ENCODE measurements around the gene PRSS1.

DNA sequence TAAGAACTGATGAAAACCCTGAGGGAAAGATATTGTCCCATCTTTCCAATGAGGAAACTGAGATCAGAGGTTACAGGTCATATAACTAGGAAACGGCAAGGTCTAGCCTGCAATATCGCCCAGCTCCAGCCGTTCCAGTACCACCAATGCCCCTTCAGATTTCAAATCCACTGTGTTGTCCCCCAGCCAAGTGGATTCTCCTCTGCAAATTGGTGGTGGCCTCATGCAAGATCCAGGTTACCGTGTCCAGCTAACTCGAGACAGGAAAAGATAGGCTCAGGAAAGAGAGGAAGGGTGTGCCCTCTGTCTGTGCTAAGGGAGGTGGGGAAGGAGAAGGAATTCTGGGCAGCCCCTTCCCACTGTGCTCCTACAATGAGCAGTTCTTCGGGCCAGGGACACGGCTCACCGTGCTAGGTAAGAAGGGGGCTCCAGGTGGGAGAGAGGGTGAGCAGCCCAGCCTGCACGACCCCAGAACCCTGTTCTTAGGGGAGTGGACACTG lies 46.8 kb downstream of the PRSS1 start:
- TF ChIP-seq MYC (IDR thresholded peaks at IDR 0.05; ENCODE audit: low read depth, low read length) (no peak), CTCF (IDR thresholded peaks at IDR 0.05; ENCODE audit: extremely low read depth in 1 of 2, insufficient read depth in 1 of 2, low read depth in 1 of 2, low read length in 2 of 2) (no peak), POLR2AphosphoS5 (IDR thresholded peaks at IDR 0.05; ENCODE audit: insufficient read depth, low read depth, low read length) (no peak), EZH2 (IDR thresholded peaks at IDR 0.05; ENCODE audit: borderline replicate concordance, low read depth, low read length, severe bottlenecking) (no peak), POLR2A (IDR thresholded peaks at IDR 0.05; ENCODE audit: low read depth, low read length) (no peak), GATA2 (IDR thresholded peaks at IDR 0.05; ENCODE audit: insufficient read depth, insufficient read length, low read depth, low read length) (peak; percentile 13)

Measured in endothelial cell of umbilical vein (primary cell).